SK-N-SH (cell line): Measurements from ENCODE around the gene RABEP2. TPM values are rescaled to one million over a fixed set of nuclear protein-coding genes. Genes with fewer than 3 reads are reported as not detected.
A peak's percentile ranks its signal among the peaks of the same experiment; 100 is the strongest.

ENCODE experiments used
- CTCF ChIA-PET: fragments of 300-600, 350-600 bp; formaldehyde crosslinking; extraction: SDS; loops from one replicate; lab custom pipeline; 2021; lab: Yijun Ruan, JAX
- POLR2A ChIA-PET: fragments of 350-600 bp; sonication (Branson Sonifier 250); formaldehyde crosslinking; extraction: SDS; loops from one replicate; lab custom pipeline; 2020; ENCODE audit warnings: antibody characterized with exemption, inconsistent platforms; lab: Yijun Ruan, JAX
- DNase-seq: peaks from one replicate; pipeline ENCODE4 v3.0.0; 2012
- H2AFZ ChIP-seq: fragments of 200-600 bp; sonication (generic); 2 replicates; pipeline ENCODE4 v1.8.1; 2016; ENCODE audit warnings: antibody characterized with exemption, mild to moderate bottlenecking, low read depth
- H3F3A ChIP-seq: fragments of 200-600 bp; sonication (generic); replicated peaks from 2 replicates; pipeline ENCODE3; 2016; ENCODE audit warnings: antibody characterized with exemption, mild to moderate bottlenecking; ENCODE audit not compliant: insufficient read depth
- H3K27ac ChIP-seq, 2 experiments: fragments of 200-500 bp in 1 of 2; fragments of 200-600 bp in 1 of 2; sonication (Bioruptor generic) in 1 of 2; sonication (generic), shearing (Covaris generic) in 1 of 2; 2 replicates each; pipeline versions ENCODE4 v1.5.1 to v1.6.1; 2014 to 2016; ENCODE audit warnings: low read depth in 2 of 2, inconsistent platforms in 1 of 2, low read length in 1 of 2, mild to moderate bottlenecking in 1 of 2, mixed read lengths in 1 of 2
- H3K27me3 ChIP-seq: fragments of 200-600 bp; sonication (generic), shearing (Covaris generic); 2 replicates; pipeline ENCODE4 v1.6.1; 2016; ENCODE audit warnings: mixed run types; ENCODE audit not compliant: insufficient read depth
- H3K36me3 ChIP-seq, 2 experiments: fragments of 200-500 bp in 1 of 2; fragments of 200-600 bp in 1 of 2; sonication (Bioruptor generic) in 1 of 2; sonication (generic) in 1 of 2; replicated peaks in 1 of 2; 2 replicates each; pipeline versions ENCODE3 to v1.5.1; 2014 to 2016; ENCODE audit warnings: low read length in 1 of 2, mild to moderate bottlenecking in 1 of 2; ENCODE audit not compliant: insufficient read depth in 2 of 2, control insufficient read depth in 1 of 2
- H3K4me1 ChIP-seq, 2 experiments: fragments of 200-500 bp in 1 of 2; fragments of 200-600 bp in 1 of 2; sonication (Bioruptor generic) in 1 of 2; sonication (generic), shearing (Covaris generic) in 1 of 2; 2 replicates each; pipeline versions ENCODE4 v1.5.1 to v1.6.1; 2014 to 2016; ENCODE audit warnings: low read depth in 1 of 2, low read length in 1 of 2, mixed run types in 1 of 2; ENCODE audit not compliant: insufficient read depth in 2 of 2, control insufficient read depth in 1 of 2
- H3K4me2 ChIP-seq: fragments of 200-600 bp; sonication (generic), shearing (Covaris generic); 2 replicates; pipeline ENCODE4 v1.6.1; 2017; ENCODE audit warnings: mixed run types
- H3K4me3 ChIP-seq, 2 experiments: fragments of 200-500 bp in 1 of 2; fragments of 200-600 bp in 1 of 2; sonication (Bioruptor generic) in 1 of 2; sonication (generic), shearing (Covaris generic) in 1 of 2; 2 replicates each; pipeline versions ENCODE4 v1.5.1 to v1.8.1; 2014 to 2016; ENCODE audit warnings: low read depth in 2 of 2, inconsistent platforms in 1 of 2, low read length in 1 of 2, mild to moderate bottlenecking in 1 of 2, mixed read lengths in 1 of 2, moderate library complexity in 1 of 2
- H3K79me2 ChIP-seq: fragments of 200-600 bp; sonication (generic); 2 replicates; pipeline ENCODE4 v1.8.1; 2017; ENCODE audit warnings: mild to moderate bottlenecking; ENCODE audit not compliant: insufficient read depth
- H3K9ac ChIP-seq: fragments of 200-600 bp; sonication (generic); 2 replicates; pipeline ENCODE4 v1.6.1; 2017; ENCODE audit warnings: mixed run types
- H3K9me2 ChIP-seq: fragments of 200-600 bp; sonication (generic); 2 replicates; pipeline ENCODE4 v1.6.1; 2017; ENCODE audit warnings: mixed run types
- H3K9me3 ChIP-seq: fragments of 200-600 bp; sonication (generic); 2 replicates; pipeline ENCODE4 v1.6.1; 2017; ENCODE audit warnings: mixed run types, mild to moderate bottlenecking, moderate library complexity
- H4K20me1 ChIP-seq: fragments of 200-600 bp; sonication (generic); 2 replicates; pipeline ENCODE4 v1.6.1; 2017; ENCODE audit warnings: mild to moderate bottlenecking, mixed run types; ENCODE audit not compliant: insufficient read depth
- CTCF ChIP-seq: fragments of 200-600 bp; sonication (generic); IDR thresholded peaks from 2 replicates; pipeline ENCODE4 v1.6.1; 2017; ENCODE audit warnings: antibody characterized with exemption, mild to moderate bottlenecking, moderate library complexity
- ELF1 ChIP-seq: IDR thresholded peaks from 2 replicates; pipeline ENCODE4 v1.4.0; 2012
- EP300 ChIP-seq, 2 experiments: IDR thresholded peaks; 2 replicates each; pipeline versions ENCODE4 v1.4.0 to v1.6.1; 2012; ENCODE audit warnings: borderline replicate concordance in 1 of 2, low read depth in 1 of 2, low read length in 1 of 2
- FOSL2 ChIP-seq: IDR thresholded peaks from 2 replicates; pipeline ENCODE4 v1.4.0; 2012; ENCODE audit warnings: low read depth, mild to moderate bottlenecking, moderate library complexity, borderline replicate concordance
- FOXJ3 ChIP-seq: sonication (generic); formaldehyde crosslinking; IDR thresholded peaks from 2 replicates; pipeline ENCODE4 v1.5.1; 2020; ENCODE audit warnings: mild to moderate bottlenecking, missing genetic modification reagents
- FOXM1 ChIP-seq: IDR thresholded peaks from 2 replicates; pipeline ENCODE4 v1.4.0; 2012; ENCODE audit warnings: low read depth, mild to moderate bottlenecking
- GATA2 ChIP-seq: sonication (generic); formaldehyde crosslinking; IDR thresholded peaks from 2 replicates; pipeline ENCODE4 v1.5.0; 2020; ENCODE audit warnings: mild to moderate bottlenecking, missing genetic modification reagents
- IRF3 ChIP-seq: fragments of 150-350 bp; IDR thresholded peaks from 2 replicates; pipeline ENCODE4 v1.6.1; 2016; ENCODE audit warnings: mild to moderate bottlenecking, low read depth, low read length
- JUND ChIP-seq: IDR thresholded peaks from 2 replicates; pipeline ENCODE4 v1.4.0; 2012
- MEF2A ChIP-seq: IDR thresholded peaks from 2 replicates; pipeline ENCODE4 v1.4.0; 2012; ENCODE audit warnings: low read depth, borderline replicate concordance
- MXI1 ChIP-seq: IDR thresholded peaks from 2 replicates; pipeline ENCODE4 v1.6.1; 2012; ENCODE audit warnings: mild to moderate bottlenecking, low read depth, low read length, improper control_type of control experiment
- RAD21 ChIP-seq: IDR thresholded peaks from 2 replicates; pipeline ENCODE4 v1.6.1; 2012; ENCODE audit warnings: mild to moderate bottlenecking, low read length
- RCOR1 ChIP-seq: fragments of 150-350 bp; IDR thresholded peaks from 2 replicates; pipeline ENCODE4 v1.6.1; 2017; ENCODE audit warnings: antibody characterized with exemption, low read length
- RFX5 ChIP-seq: IDR thresholded peaks from 2 replicates; pipeline ENCODE4 v1.6.1; 2012; ENCODE audit warnings: mild to moderate bottlenecking, improper control_type of control experiment, low read length
- TAF1 ChIP-seq: IDR thresholded peaks from 2 replicates; pipeline ENCODE4 v1.6.1; 2012; ENCODE audit warnings: low read depth, mild to moderate bottlenecking, low read length, moderate library complexity, borderline replicate concordance
- TCF12 ChIP-seq: IDR thresholded peaks from 2 replicates; pipeline ENCODE4 v1.4.0; 2012
- USF1 ChIP-seq: IDR thresholded peaks from 2 replicates; pipeline ENCODE4 v1.4.0; 2012; ENCODE audit warnings: low read depth, borderline replicate concordance
- WGBS: methylation state at CpG from one replicate; pipeline ENCODE4 v1.1.6; 2017; ENCODE audit warnings: low lambda C conversion rate; 5-methylcytosine and 5-hydroxymethylcytosine counted together
- polyA plus RNA-seq, 3 experiments: library from polyadenylated mRNA; depleted of rRNA; stranded (reverse); fragments of >200 nt; gene quantifications; 2 replicates each; pipeline ENCODE4 v1.2.3, GENCODE V29; 2012
- TF ChIP-seq, protein P1 (sequence below): IDR thresholded peaks from 2 replicates; pipeline ENCODE4 v1.6.1; 2012; ENCODE audit warnings: mild to moderate bottlenecking, low read depth, low read length, moderate library complexity
- TF ChIP-seq, protein P2 (sequence below): fragments of 150-350 bp; IDR thresholded peaks from 2 replicates; pipeline ENCODE4 v1.6.1; 2017; ENCODE audit warnings: antibody characterized with exemption, low read length, low read depth, borderline replicate concordance

RABEP2 gene
- polyA plus RNA-seq, 1 of the 3 experiments (the other 2 are of a cell fraction) = 46.1 TPM

- TF ChIP-seq MXI1 = 0 out of 2 replicates have a peak, but pooled peaks have one; percentile 7
- peak; percentile 22; the same call in 1 of the 2 replicates for TF ChIP-seq TAF1
- TF ChIP-seq RAD21 = no peak
- no peak for TF ChIP-seq IRF3
- no peak for TF ChIP-seq FOSL2
- no peak for TF ChIP-seq CTCF
- no peak for TF ChIP-seq MEF2A
- no peak for TF ChIP-seq FOXM1
- no peak for TF ChIP-seq FOXJ3 (CRISPR knock-in tag)
- TF ChIP-seq RFX5 = no peak
These were observed 569 bp upstream of the RABEP2 start (continued) for GRCh38 chr16:28925386-28926228.

DNA sequence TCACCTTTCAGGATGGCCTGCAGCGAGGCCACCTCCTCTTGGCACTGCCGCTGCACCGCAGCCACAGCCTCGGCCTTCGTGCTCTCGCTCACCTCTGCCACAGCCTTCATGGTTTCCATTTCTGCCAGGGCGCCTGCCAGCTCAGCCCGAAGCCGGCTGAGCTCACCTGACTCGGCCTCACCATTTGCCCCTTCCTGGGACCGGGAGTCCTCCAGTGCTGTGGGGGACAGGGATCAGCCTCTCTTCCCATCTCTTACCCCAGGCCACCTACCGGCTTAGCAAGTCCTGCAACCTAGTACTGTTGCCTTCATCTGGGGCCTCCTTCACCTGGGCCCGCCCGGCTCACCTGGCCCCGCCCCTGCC lies 658 bp downstream of the RABEP2 start:
- 48% methylated on average over 15 of the region's 15 CpGs for WGBS
- H2AFZ ChIP-seq = no peak overlapping the region
- no peak overlapping the region for H3K9ac ChIP-seq
- H3K79me2 ChIP-seq = 0 out of 2 replicates have a peak, but pooled peaks cover 4% of the 10 kb centered on the region
- no peaks in the 10 kb centered on the region for H3K27me3 ChIP-seq
- TF ChIP-seq MXI1 = no peak
- TF ChIP-seq TCF12 = no peak
- TF ChIP-seq IRF3 = no peak
- no peak for TF ChIP-seq EP300 (IDR thresholded peaks at IDR 0.05; ENCODE audit: borderline replicate concordance in 1 of 2, low read depth in 1 of 2, low read length in 1 of 2)
- no peak for TF ChIP-seq RAD21
- no peak for TF ChIP-seq RFX5
- TF ChIP-seq, protein P1, sequence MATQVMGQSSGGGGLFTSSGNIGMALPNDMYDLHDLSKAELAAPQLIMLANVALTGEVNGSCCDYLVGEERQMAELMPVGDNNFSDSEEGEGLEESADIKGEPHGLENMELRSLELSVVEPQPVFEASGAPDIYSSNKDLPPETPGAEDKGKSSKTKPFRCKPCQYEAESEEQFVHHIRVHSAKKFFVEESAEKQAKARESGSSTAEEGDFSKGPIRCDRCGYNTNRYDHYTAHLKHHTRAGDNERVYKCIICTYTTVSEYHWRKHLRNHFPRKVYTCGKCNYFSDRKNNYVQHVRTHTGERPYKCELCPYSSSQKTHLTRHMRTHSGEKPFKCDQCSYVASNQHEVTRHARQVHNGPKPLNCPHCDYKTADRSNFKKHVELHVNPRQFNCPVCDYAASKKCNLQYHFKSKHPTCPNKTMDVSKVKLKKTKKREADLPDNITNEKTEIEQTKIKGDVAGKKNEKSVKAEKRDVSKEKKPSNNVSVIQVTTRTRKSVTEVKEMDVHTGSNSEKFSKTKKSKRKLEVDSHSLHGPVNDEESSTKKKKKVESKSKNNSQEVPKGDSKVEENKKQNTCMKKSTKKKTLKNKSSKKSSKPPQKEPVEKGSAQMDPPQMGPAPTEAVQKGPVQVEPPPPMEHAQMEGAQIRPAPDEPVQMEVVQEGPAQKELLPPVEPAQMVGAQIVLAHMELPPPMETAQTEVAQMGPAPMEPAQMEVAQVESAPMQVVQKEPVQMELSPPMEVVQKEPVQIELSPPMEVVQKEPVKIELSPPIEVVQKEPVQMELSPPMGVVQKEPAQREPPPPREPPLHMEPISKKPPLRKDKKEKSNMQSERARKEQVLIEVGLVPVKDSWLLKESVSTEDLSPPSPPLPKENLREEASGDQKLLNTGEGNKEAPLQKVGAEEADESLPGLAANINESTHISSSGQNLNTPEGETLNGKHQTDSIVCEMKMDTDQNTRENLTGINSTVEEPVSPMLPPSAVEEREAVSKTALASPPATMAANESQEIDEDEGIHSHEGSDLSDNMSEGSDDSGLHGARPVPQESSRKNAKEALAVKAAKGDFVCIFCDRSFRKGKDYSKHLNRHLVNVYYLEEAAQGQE = no peak
- TF ChIP-seq, protein P2, sequence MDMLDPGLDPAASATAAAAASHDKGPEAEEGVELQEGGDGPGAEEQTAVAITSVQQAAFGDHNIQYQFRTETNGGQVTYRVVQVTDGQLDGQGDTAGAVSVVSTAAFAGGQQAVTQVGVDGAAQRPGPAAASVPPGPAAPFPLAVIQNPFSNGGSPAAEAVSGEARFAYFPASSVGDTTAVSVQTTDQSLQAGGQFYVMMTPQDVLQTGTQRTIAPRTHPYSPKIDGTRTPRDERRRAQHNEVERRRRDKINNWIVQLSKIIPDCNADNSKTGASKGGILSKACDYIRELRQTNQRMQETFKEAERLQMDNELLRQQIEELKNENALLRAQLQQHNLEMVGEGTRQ = no peak
- TF ChIP-seq TAF1 = no peak
- no peak for TF ChIP-seq JUND
- no peak for TF ChIP-seq ELF1
- TF ChIP-seq FOXM1 = no peak
- no peak for TF ChIP-seq RCOR1
- no peak for TF ChIP-seq USF1
- no peak for TF ChIP-seq GATA2 (CRISPR knock-in tag)
- TF ChIP-seq, all 33 proteins: peak for 0
- H3K4me2 ChIP-seq = peak overlapping the region; percentile 82
- H3K36me3 ChIP-seq = peaks cover 6 to 10% of the 10 kb centered on the region in 2 experiments
- peaks cover 10% of the 10 kb centered on the region for H3F3A ChIP-seq
- DNase-seq = no peak
- peak overlapping the region; percentile 63 to 96 for H3K4me3 ChIP-seq
- H4K20me1 ChIP-seq = 0 out of 2 replicates have a peak, but pooled peaks cover 6% of the 10 kb centered on the region
- peaks cover 0 to 5% of the 10 kb centered on the region in 2 experiments; a peak in 1 of 4 replicates for H3K4me1 ChIP-seq
- no peaks in the 10 kb centered on the region for H3K9me3 ChIP-seq
- no peaks in the 10 kb centered on the region for H3K9me2 ChIP-seq
- POLR2A ChIA-PET = no interaction called here
- no peak overlapping the region; a peak in 1 of 4 replicates for H3K27ac ChIP-seq
- CTCF ChIA-PET = interaction anchor here (0.7 to 1.0 kb wide), 2 partner anchors 21 to 51 kb away, joined by 3 read pairs; no protein-coding TSS in a partner anchor
